ENCODE measurements around the gene NFKBIE.

Gene NFKBIE

GRCh38 chr6:44251576-44252524 is 13.5 kb downstream of the NFKBIE start:
- TF ChIP-seq CTCF (IDR thresholded peaks at IDR 0.05; ENCODE audit: borderline replicate concordance, insufficient read depth, low read depth, low read length): no peak
- H3K4me3 ChIP-seq (ENCODE audit: low read depth, low read length): no peak overlapping the region

GRCh38 chr6:44250718-44251123 is 14.6 kb downstream of the NFKBIE start:
- H3K4me3 ChIP-seq (ENCODE audit: low read depth, low read length): no peak overlapping the region
- TF ChIP-seq CTCF (IDR thresholded peaks at IDR 0.05; ENCODE audit: borderline replicate concordance, insufficient read depth, low read depth, low read length): no peak

DNA sequence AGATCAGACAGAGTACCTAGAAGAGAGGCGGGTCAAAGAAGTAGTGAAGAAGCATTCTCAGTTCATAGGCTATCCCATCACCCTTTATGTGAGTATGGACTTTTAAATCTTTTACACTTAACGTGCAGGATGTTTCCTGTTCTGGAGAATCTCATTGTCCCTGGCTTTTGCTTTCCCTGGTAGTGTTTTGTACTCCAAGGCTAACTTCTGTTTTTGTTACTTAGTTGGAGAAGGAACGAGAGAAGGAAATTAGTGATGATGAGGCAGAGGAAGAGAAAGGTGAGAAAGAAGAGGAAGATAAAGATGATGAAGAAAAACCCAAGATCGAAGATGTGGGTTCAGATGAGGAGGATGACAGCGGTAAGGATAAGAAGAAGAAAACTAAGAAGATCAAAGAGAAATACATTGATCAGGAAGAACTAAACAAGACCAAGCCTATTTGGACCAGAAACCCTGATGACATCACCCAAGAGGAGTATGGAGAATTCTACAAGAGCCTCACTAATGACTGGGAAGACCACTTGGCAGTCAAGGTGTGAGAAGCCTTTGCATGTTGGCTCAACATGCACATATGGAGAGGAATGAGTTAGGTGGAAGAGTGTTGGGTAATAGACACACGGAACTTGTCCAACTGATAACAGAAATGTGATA is 15.2 kb downstream of the NFKBIE start:
- no peak overlapping the region for H3K4me3 ChIP-seq (ENCODE audit: low read depth, low read length)
- no peak for TF ChIP-seq CTCF (IDR thresholded peaks at IDR 0.05; ENCODE audit: borderline replicate concordance, insufficient read depth, low read depth, low read length)

DNA sequence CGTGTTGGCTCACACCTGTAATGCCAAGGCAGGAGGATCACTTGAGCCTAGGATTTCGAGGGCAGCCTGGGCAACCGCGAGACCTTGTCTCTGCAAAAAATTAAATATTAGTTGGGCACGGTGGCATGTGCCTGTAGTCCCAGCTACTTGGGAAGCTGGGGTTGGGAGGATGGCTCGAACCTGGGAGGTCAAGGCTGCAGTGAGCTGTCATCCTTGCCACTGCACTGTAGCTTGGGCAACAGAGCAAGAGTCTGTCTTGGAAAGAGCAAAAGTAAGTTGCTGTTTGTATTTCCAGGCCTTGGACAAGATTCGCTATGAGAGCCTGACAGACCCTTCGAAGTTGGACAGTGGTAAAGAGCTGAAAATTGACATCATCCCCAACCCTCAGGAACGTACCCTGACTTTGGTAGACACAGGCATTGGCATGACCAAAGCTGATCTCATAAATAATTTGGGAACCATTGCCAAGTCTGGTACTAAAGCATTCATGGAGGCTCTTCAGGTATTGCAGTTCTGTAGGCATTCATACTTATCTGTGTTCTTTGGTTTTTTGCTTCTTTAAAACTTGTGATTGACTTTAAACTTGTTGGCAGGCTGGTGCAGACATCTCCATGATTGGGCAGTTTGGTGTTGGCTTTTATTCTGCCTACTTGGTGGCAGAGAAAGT is 16.1 kb downstream of the NFKBIE start:
- no peak overlapping the region for H3K4me3 ChIP-seq (ENCODE audit: low read depth, low read length)
- no peak for TF ChIP-seq CTCF (IDR thresholded peaks at IDR 0.05; ENCODE audit: borderline replicate concordance, insufficient read depth, low read depth, low read length)

DNA sequence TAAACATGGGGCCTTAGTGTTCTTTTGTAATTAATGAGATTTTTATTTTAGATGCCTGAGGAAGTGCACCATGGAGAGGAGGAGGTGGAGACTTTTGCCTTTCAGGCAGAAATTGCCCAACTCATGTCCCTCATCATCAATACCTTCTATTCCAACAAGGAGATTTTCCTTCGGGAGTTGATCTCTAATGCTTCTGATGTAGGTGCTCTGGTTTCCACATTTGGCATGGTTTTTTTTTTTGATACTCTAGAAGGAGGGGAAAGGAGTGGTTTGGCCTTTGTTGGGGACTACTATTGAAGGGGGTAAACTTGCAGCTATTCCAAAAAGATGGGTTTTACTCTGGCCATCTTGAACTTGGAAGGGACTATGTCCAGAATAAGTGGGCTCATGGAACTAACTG is 16.8 kb downstream of the NFKBIE start:
- peak overlapping the region; percentile 66 for H3K4me3 ChIP-seq (ENCODE audit: low read depth, low read length)

More for the DNA sequence above, 16.8 kb downstream of the NFKBIE start:
- no peak for TF ChIP-seq CTCF (IDR thresholded peaks at IDR 0.05; ENCODE audit: borderline replicate concordance, insufficient read depth, low read depth, low read length)

Measured in GM12875 (cell line).